Endodermal cell (in vitro differentiated cells): Measurements from ENCODE around the gene DHX58. TPM values are rescaled to one million over a fixed set of nuclear protein-coding genes. Genes with fewer than 3 reads are reported as not detected.
A peak's percentile ranks its signal among the peaks of the same experiment; 100 is the strongest.

Experiments used
- DNase-seq: peaks from one replicate; pipeline ENCODE4 v3.0.0-alpha.2; 2017
- H3K27ac ChIP-seq: 2 replicates; pipeline ENCODE4 v1.5.1; 2013; ENCODE audit warnings: mild to moderate bottlenecking, low read depth, low read length, moderate library complexity
- H3K27me3 ChIP-seq: 2 replicates; pipeline ENCODE4 v1.6.1; 2013; ENCODE audit warnings: mild to moderate bottlenecking, low read length, moderate library complexity; ENCODE audit not compliant: insufficient read depth, control insufficient read depth, poor library complexity, severe bottlenecking
- H3K36me3 ChIP-seq: 2 replicates; pipeline ENCODE4 v1.7.0; 2013; ENCODE audit warnings: mild to moderate bottlenecking, low read length, moderate library complexity; ENCODE audit not compliant: control insufficient read depth, insufficient read depth
- H3K4me1 ChIP-seq: one replicate; pipeline ENCODE4 v1.7.0; 2013; ENCODE audit warnings: low read length; ENCODE audit not compliant: control insufficient read depth, insufficient read depth
- H3K4me3 ChIP-seq: 2 replicates; pipeline ENCODE4 v1.5.1; 2013; ENCODE audit warnings: mild to moderate bottlenecking, low read length, moderate library complexity
- H3K9ac ChIP-seq: 2 replicates; pipeline ENCODE4 v1.6.1; 2013; ENCODE audit warnings: mild to moderate bottlenecking, low read length, moderate library complexity; ENCODE audit not compliant: poor library complexity, severe bottlenecking; ENCODE audit errors: extremely low read depth
- H3K9me3 ChIP-seq: 2 replicates; pipeline ENCODE4 v1.6.1; 2013; ENCODE audit warnings: mild to moderate bottlenecking, low read length, moderate library complexity; ENCODE audit not compliant: control insufficient read depth
- H3K27ac Mint-ChIP-seq: 2 replicates; pipeline ENCODE4 v1.8.0; 2020; ENCODE audit warnings: mixed read lengths
- H3K27me3 Mint-ChIP-seq: 2 replicates; pipeline ENCODE4 v1.8.0; 2021; ENCODE audit warnings: mild to moderate bottlenecking, mixed read lengths; ENCODE audit not compliant: insufficient read depth
- H3K36me3 Mint-ChIP-seq: 2 replicates; pipeline ENCODE4 v1.8.0; 2020; ENCODE audit warnings: low read depth, mixed read lengths
- H3K4me1 Mint-ChIP-seq: 2 replicates; pipeline ENCODE4 v1.8.0; 2020; ENCODE audit warnings: mixed read lengths
- H3K4me3 Mint-ChIP-seq: 2 replicates; pipeline ENCODE4 v1.8.0; 2020; ENCODE audit warnings: mild to moderate bottlenecking, moderate library complexity, mixed read lengths
- H3K9me3 Mint-ChIP-seq: 2 replicates; pipeline ENCODE4 v1.8.0; 2020; ENCODE audit warnings: mild to moderate bottlenecking, mixed read lengths
- WGBS, 2 experiments: methylation state at CpG; one replicate each; pipeline versions ENCODE4 v1.1.5 to v1.1.7; 2013; ENCODE audit warnings: missing lambda C conversion rate in 2 of 2, mixed read lengths in 1 of 2; ENCODE audit not compliant: insufficient coverage in 1 of 2, insufficient read length in 1 of 2; 5-methylcytosine and 5-hydroxymethylcytosine counted together
- long read RNA-seq, 4 experiments: library from polyadenylated mRNA in 2 of 4; library from RNA in 1 of 4; library from capped mRNA in 1 of 4; stranded (forward) in 3 of 4; unstranded in 1 of 4; transcript quantifications; one replicate each; pipeline ENCODE4 v2.0.0, GENCODE V29; 2020 to 2021; ENCODE audit warnings: inconsistent platforms in 1 of 4
- polyA plus RNA-seq, 2 experiments: library from polyadenylated mRNA; stranded (reverse); fragments of 50-300 nt; gene quantifications; one replicate each; pipeline ENCODE4 v1.2.3, GENCODE V29; 2013
- total RNA-seq, 2 donors: library from RNA; stranded (reverse); fragmentation: NEBNext Ultra II Directional in 1 of 2; extraction: Animal tissue kit (Norgen Biotek cat#: 25700) in 1 of 2; gene quantifications; 2 replicates in 1 of 2; 3 replicates in 1 of 2; pipeline ENCODE4 v1.2.1, GENCODE V29; 2021
- TF ChIP-seq, protein P1 (sequence below): fragments of 200-600 bp; sonication (generic); conservative IDR thresholded peaks from 2 replicates; pipeline ENCODE4 v1.5.0; 2021; ENCODE audit warnings: antibody characterized with exemption, mild to moderate bottlenecking

Gene DHX58
- under 1 TPM; 0.38 to 0.48 TPM for total RNA-seq
- 0.57 TPM for polyA plus RNA-seq (2013, experiment 1 of 2)
- 0.58 TPM for polyA plus RNA-seq (2013, experiment 2 of 2)
- long read RNA-seq, experiment 1, result 0 reads
- long read RNA-seq, experiment 2, result 0 reads
- long read RNA-seq, experiment 3, partial matches to known transcripts, result 0 of 1 reads
- long read RNA-seq, experiment 3, other reads (novel, unspliced or antisense), result 1 of 1 reads
- long read RNA-seq, experiment 4, result 0 reads

DNA sequence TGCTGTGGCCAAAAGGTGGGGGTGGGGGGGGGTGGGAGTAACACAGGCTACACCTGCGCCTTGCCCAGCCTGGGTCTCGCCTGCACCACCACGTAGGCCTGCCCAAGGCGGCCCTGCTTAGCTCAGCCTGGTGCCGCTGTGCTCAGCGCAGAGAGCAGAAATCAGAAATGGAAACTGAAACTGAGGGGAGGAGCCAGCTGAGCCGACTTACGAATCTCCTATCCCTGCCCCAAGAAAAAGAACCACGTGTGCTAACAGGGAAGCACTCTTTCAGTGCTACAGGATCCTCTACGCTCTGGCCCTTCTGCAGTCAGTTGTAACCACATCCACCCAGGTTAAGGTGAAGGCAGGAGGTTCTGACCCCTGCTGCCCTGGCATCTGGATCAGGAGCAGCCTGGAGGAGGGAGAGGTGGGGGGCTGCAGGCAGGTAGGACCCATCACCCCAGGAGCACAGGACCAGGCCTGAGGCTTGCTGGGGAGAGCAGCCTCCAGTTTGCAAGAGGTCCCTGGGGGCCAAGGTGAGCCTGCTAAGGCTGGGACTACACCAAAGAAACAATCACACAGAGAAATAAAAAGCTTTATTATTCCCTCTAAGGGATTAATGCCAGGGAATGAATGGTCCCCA, at the start of gene DHX58:
Gene DHX58 (minus strand): TSS at position 163 of the 625 bp plus-strand sequence. CDS start 822 bp downstream, outside the sequence.
- H3K27me3 Mint-ChIP-seq, result no peaks in the 10 kb centered on the region
- H3K4me3 Mint-ChIP-seq, result no peak within 1 kb of the TSS
- no peak within 1 kb of the TSS for H3K27ac Mint-ChIP-seq

DNA sequence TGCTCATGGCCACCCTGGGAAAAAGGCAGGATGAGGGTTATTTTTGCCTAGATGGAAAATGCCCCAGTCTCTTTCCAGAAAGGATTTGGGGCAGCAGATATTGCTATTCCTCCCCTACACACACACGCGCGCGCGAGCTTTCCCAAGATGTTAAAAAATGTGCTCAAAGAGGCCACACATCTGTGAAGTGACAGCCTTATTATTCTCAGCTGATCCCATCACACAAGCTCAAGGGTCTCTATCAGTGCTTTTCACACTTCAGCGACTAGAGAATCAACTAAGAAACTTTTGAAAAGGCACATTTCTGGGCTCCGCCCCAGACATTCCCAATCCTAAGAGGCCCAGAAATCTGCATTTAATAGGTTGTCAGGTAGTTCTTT, 48.0 kb upstream of the DHX58 start:
- H3K4me3 Mint-ChIP-seq, result no peak overlapping the region
- Histone ChIP-seq H3K27ac (no peak overlapping the region), H3K9me3 (no peaks in the 10 kb centered on the region), H3K4me1 (peaks cover 3% of the 10 kb centered on the region), H3K27me3 (no peaks in the 10 kb centered on the region), H3K4me3 (no peak overlapping the region), H3K9ac (no peak overlapping the region), H3K36me3 (no peaks in the 10 kb centered on the region)
- no peaks in the 10 kb centered on the region for H3K9me3 Mint-ChIP-seq
- WGBS, 2 experiments, result 95 to 96% methylated on average over 7 of the region's 7 CpGs
- no peaks in the 10 kb centered on the region for H3K36me3 Mint-ChIP-seq
- DNase-seq, result no peak
- peak overlapping the region; percentile 28 for H3K27ac Mint-ChIP-seq
- peaks cover 7% of the 10 kb centered on the region for H3K4me1 Mint-ChIP-seq
- TF ChIP-seq, protein P1, sequence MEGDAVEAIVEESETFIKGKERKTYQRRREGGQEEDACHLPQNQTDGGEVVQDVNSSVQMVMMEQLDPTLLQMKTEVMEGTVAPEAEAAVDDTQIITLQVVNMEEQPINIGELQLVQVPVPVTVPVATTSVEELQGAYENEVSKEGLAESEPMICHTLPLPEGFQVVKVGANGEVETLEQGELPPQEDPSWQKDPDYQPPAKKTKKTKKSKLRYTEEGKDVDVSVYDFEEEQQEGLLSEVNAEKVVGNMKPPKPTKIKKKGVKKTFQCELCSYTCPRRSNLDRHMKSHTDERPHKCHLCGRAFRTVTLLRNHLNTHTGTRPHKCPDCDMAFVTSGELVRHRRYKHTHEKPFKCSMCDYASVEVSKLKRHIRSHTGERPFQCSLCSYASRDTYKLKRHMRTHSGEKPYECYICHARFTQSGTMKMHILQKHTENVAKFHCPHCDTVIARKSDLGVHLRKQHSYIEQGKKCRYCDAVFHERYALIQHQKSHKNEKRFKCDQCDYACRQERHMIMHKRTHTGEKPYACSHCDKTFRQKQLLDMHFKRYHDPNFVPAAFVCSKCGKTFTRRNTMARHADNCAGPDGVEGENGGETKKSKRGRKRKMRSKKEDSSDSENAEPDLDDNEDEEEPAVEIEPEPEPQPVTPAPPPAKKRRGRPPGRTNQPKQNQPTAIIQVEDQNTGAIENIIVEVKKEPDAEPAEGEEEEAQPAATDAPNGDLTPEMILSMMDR, result no peak
- H3K27me3 Mint-ChIP-seq, result no peaks in the 10 kb centered on the region

More for the DNA sequence above, at the start of gene DHX58:
- Histone ChIP-seq H3K27ac (no peak within 1 kb of the TSS), H3K27me3 (no peaks in the 10 kb centered on the region), H3K4me1 (no peaks in the 10 kb centered on the region), H3K4me3 (no peak within 1 kb of the TSS), H3K9ac (no peak within 1 kb of the TSS), H3K9me3 (no peaks in the 10 kb centered on the region), H3K36me3 (peaks cover 21% of the 10 kb centered on the region)
- peaks cover 26% of the 10 kb centered on the region for H3K36me3 Mint-ChIP-seq
- no peak for DNase-seq
- 84 to 86% methylated on average over 7 to 10 of the region's 10 CpGs for WGBS, 2 experiments
- H3K4me1 Mint-ChIP-seq, result no peaks in the 10 kb centered on the region
- no peaks in the 10 kb centered on the region for H3K9me3 Mint-ChIP-seq
- TF ChIP-seq, protein P1, result no peak

DNA sequence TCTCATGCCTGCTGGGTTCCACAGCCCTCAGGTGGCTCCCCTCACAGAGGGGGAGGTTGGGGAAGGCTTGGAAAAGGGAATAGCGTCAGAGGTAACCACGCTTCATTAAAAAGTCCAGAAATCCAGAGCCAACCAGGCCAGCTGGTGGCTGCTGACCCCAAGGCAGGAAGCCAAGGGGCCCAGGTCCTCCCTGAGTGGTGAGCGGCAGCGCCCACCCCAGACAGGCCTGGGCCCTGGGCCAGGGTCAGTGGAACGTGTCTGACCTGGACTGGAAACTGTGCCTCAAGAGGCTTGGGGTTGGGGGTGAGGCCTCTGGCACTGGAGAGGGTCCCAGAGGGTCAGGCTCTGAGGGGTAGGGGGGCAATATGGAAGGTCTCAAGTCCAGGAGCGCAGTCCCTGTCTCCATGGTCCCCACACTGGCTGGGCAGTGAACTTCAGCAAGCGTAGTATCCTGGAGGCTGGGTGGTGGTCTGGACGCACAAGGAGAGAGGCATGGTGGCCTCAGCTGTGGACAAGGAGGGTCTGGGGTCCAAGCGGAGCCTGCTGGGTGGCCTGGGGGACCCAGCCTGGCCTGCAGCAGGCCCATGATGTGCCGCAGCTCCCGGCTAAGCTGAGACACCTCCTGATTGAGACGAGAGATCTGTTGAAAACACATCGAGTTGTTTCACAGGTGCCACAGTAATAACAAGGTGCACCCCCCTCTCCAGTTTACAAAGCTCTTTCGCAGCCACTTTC, 47.4 kb upstream of the DHX58 start:
- no peak for DNase-seq
- Mint-ChIP-seq H3K4me1 (peaks cover 9% of the 10 kb centered on the region), H3K27me3 (no peaks in the 10 kb centered on the region), H3K9me3 (no peaks in the 10 kb centered on the region), H3K27ac (no peak overlapping the region), H3K4me3 (no peak overlapping the region), H3K36me3 (no peaks in the 10 kb centered on the region)
- H3K27ac ChIP-seq, result no peak overlapping the region
- 91 to 96% methylated on average over 11 to 14 of the region's 14 CpGs for WGBS, 2 experiments
- no peak overlapping the region for H3K9ac ChIP-seq
- H3K36me3 ChIP-seq, result no peaks in the 10 kb centered on the region
- H3K4me1 ChIP-seq, result peaks cover 6% of the 10 kb centered on the region
- H3K27me3 ChIP-seq, result no peaks in the 10 kb centered on the region
- TF ChIP-seq, protein P1, result no peak
- no peak overlapping the region for H3K4me3 ChIP-seq
- no peaks in the 10 kb centered on the region for H3K9me3 ChIP-seq
